NCI-H187 treated with DMSO at 0.1 percent for 48 hours (cell line): Measurements from ENCODE around the gene SCN4B.

ENCODE experiments used
- DNase-seq: peaks from one replicate; lab custom pipeline; 2025; lab: John Stamatoyannopoulos, UW

SCN4B gene

DNA sequence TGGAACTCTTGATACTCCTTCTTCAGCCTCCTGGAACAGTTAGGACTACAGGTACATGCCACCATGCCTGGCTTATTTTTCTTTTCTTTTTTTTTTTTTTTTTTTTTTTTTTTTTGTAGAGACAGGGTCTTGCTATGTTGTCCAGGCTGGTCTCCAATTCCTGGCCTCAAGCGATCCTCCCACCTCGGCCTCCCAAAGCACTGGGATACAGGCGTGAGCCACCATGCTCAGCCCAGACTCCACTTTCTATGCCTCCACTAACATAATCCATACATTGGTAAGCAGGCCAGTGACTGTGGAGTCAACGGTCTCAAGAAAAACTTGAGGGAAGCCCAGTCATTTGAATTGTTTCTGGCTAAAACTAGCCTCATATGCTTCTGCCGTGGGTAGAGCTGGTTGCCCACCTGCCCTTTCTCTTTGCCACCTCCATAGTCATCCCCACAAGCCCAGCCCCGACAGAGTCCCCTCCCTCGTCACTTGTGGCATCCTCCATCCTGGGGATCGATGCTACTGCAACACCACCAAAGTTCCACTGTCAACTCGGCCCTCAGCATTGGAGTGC lies 21.5 kb upstream of the SCN4B start:
- DNase-seq = no peak

DNA sequence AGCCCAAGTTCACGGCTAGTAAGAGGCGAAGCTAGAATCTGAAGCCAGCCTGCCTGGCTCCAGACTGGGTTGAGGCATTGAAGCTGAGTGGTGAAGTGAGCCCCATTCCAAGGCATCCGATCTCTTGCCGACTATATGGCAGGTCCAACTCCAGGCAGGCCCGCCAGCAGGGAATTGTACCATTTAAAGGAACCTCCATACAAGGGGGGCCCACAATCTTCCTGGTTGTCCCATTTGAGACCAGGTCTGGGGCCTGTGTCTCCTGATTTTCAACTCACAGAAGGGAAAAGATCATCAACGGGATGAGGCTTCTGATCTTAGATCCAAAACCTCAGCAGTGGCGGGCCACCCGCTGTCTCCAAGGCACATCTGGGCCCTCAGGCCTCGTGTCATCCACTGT lies 19.7 kb upstream of the SCN4B start:
- DNase-seq = no peak

DNA sequence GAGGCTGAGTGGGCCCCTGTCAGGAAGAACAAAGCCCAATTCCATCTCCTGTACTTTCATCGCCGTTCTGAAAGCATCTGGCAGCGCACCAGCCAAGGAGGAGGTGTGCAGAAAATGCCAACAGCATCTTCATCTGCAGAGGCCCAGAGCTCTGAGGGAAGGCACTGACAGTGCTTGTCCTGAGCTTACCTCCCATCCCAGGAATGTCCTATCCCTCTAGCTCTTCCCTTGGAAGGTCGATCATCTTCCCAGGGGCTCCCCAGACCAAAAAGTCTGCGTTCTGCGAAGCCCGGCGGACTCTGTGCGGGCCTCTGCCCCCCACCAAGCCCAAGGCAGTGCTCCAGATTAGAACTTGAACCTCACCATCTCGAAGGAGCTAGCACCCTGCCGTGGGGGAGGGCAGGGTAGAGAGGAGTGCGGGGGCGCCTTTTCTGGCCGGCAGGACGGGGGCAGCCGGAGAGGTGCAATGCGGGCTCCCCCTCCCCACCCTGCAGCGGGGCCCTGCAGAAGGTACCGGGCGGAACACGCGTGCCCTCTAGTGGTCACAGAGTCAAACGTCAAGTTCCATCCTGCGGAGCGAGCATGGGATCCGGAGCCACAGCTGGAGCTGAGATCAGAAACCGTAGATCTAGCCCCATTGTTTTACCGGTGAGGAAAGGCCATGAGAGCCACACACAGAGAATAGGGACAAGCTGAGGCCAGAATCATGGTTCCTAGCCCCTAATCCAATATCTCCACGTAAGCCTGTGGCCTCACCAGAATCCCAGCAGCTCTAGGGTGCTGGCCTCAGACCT lies 18.8 kb upstream of the SCN4B start:
- DNase-seq = peak; percentile 59

DNA sequence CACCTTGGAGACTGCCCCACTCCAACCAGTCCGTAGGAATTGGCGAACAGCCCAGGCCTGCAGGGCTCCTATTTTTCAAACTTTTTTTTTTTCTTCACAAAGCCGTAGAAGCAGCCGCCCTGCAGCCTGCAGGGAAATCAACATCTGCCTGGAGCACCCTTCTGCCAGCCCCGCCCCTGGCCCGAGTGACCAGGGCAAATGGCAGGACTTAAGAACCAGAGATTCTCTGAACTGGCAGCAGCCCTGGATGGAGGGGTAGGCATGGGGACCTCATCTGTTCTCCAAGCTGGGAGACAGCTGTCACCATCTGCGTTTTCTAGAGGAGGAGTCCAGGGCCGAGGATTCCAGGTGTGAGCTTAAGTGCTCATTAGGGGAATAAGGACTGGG lies 18.3 kb upstream of the SCN4B start:
- no peak for DNase-seq

DNA sequence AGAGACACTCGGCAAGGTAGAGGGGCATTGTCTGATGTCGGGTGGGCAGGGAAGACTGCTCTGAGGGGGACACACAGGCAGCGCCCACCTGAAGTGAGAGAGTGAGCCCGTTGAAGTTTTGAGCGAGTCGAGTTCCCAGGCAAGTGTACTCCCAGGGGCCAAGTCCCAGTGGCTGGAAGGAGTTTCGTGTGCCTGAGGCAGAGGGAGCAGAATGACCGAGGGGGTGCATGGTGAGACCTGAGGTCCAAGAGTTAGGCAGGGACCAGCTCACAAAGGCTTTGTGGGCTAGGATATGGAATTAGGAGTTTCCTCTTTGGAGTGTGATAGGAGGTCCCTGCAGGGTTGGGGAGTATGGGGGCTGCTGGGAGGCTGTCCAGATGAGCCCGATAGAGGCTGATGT lies 17.6 kb upstream of the SCN4B start:
- DNase-seq = no peak

DNA sequence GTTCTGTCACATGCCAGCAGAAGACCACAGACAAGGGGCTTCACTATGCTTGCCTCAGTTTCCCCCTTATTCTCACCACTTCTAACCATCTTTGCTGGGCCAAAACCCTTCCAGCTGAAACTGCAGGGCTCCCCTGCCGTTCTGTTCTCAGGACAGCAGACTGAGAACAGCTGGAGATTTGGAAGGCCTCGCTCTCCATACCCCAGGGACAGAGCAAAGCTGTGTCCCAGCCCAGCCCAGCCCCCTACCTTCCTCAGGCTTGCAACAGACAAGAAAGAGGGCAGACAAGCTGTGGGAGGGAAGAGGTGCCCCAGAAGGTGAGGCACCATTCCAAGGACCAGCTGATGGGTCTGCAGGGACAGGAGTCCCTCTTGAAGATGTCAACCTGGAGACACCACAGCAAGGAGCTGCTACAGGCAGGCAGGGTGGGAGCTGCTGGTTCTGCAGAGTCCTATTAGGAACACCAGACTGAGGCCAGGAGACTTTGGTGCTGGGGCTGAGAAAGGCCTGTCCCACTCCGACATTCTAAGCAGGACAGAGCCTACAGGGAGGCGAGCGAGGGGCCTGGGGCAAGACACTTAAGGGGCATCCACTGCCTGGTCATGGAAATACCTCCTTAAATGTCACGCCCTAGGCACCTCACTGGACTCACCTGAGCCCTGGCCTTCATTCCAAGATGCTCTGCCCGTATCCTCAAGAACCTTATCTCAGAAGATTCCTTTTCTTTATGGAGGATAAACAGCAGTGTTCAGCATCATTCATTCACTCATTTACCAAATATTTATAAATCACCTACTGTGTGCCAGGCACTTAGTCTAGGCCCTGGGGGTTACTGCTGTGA lies 16.9 kb upstream of the SCN4B start:
- no peak for DNase-seq

DNA sequence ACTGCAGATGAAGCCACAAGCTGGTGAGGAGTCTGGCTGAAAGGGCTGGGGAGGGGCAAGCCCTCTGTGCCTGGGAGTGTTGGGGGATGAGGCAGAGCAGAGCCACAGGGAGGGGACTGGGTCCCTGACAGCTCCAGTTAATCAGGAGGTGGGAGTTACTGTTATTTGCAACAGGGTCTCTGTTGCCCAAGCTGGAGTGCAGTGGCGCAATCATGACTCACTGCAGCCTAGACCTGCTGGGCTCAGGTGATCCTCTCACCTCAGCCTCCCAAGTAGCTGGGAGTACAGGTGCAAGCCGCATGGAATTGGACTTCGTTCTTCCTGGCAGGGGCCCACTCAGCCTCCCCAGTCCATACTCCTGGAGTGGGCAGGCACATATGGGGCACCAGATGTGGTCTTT lies 16.1 kb upstream of the SCN4B start:
- no peak for DNase-seq

DNA sequence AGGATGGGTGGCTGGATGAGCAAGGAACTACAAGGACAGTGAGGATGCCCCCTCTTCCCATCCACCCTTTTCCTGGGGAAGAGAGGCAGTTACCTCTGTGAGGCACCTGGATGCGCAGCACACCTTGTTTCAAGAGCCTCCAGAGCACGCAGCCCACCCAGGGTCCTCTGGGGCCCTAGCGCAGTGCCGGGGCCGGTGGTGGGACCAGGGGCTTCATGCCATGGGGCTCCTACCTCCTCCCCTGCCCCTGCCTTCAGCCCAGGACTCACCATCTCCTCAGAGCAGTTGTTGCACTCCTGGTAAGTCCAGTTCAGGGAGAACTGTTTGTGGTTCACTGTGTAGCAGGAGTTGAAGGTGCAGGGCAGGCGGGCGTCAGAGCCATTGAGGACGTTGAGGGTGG lies 15.7 kb upstream of the SCN4B start:
- DNase-seq = no peak

DNA sequence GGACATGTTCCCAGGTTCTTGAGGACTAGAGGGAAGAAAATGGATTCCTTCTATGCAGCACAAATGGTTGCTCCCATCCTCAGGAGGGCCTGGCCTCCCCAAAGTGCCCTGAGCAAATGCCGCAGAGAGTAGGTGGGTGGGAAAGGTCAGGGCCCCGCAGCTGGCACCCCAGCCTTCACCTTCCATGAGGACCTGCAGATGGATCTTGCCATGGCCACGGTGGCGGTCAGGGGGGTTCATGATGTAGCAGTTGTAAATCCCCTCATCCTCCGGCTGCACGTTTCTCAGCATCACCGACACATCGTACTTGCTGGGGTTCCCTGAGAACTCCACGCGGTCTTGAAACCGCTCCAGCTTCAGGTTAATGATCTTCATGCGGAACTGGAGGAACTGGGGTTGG lies 15.3 kb upstream of the SCN4B start:
- DNase-seq = no peak

DNA sequence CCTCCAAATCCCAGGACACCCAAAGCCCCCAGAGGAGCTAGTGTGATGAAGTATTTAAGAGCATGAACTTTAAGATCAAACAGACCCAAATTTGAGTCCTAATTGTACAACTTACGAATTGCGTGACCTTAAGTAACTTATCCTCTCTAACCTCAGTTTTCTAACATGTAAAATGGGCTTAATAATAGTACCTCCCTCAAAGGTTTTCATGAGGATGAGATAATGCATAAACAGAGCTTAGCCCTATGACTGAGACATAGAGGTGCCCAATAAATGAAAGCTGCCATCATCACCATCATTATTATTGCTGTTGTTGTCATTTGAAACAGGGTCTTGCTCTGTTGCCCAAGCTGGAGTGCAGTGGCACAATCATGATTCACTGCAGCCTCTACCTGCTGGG lies 14.6 kb upstream of the SCN4B start:
- DNase-seq = no peak

DNA sequence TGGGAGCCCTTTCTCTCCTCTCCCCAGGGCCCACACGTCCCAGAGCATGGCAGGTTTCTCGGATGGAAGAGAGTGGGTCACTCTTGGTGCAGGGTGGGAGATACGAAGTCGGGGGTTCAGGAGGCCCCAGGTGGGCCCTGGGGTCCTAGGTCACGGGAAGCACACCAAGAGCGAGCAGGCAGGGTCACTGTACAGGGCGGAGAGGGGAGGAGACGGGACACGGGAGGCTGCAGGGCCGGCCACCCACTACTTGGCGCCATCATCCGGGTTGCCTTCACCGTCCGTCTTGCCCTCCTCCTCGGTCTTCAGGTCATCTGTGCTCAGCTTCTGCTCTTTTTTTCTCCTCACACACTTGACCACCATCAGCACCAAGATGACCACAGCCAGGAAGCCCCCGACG lies 14.0 kb upstream of the SCN4B start:
- DNase-seq = no peak

DNA sequence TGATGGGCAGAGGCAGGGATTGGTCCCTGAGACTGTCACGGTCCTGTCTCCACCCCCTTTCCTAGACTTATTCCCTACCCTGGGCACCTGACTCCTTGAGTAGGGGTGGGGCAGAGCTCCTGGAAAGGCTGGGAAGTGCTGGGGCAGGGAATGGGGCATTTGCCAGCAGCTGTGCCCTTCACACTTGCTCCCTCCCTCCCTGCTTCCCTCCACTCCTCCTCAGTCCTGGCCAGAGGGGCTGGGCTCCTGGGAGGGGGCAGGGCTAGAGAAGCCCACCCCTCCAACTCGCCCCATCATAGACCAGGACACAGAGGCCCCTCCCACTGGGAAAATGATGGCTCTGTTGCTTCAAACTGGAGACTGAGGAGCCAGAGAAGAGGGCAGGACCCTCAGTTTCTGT lies 12.3 kb upstream of the SCN4B start:
- DNase-seq = no peak

DNA sequence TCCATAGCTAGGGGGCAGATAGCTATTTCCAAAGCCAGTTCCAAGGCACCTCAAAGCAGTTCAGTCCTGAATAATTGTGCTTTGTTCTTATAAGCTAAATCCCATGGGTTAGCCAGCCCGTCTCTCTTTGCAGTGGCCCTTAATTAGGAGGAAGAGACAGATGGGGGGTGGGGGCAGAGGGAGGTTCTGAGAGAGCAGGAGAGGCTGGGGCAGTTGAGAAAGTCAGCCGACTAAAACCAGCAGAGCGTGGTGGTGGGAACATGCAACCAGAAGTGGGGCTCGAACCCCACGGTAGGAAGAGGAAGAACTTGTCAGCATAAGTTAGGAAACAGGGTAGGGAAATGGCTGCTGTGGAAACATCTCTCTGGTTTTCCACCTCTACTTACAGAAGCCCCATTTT lies 10.9 kb upstream of the SCN4B start:
- DNase-seq = no peak

DNA sequence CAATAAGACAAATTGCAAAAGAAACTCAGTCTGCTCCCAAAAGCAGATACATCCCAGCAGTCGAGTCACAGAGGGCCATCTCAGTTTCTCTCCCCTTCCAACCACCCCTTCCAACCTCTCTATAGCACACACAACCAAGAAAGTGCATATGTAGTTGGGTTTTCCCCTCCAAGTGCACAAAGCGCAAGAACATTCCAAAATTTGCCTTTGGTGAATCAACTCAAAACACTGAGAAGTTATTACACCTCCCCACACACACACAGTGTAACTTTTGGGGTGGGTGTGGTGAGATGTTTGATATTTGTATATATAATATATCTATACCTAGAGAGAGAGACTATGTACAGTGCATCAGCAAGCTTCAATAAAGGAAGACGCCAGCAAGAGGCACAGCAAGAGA lies 10.2 kb upstream of the SCN4B start:
- no peak for DNase-seq

DNA sequence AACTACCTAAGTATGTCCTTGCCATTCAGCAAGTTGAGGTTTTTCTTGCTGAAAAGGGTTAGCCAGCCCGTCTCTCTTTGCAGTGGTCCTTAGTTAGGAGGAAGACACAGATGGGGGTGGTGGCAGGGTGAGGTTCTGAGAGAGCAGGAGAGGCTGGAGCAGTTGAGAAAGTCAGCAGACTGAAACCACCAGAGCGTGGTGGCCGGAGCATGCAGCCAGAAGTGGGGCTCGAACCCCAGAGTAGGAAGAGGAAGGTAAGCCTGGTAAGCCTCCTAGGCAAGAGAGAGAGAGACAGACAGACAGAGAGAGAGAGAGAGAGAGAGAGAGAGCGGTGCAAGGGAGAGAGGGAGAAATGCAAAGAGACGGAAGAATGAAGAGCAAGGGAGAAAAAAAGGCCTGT lies 9.2 kb upstream of the SCN4B start:
- DNase-seq = no peak

DNA sequence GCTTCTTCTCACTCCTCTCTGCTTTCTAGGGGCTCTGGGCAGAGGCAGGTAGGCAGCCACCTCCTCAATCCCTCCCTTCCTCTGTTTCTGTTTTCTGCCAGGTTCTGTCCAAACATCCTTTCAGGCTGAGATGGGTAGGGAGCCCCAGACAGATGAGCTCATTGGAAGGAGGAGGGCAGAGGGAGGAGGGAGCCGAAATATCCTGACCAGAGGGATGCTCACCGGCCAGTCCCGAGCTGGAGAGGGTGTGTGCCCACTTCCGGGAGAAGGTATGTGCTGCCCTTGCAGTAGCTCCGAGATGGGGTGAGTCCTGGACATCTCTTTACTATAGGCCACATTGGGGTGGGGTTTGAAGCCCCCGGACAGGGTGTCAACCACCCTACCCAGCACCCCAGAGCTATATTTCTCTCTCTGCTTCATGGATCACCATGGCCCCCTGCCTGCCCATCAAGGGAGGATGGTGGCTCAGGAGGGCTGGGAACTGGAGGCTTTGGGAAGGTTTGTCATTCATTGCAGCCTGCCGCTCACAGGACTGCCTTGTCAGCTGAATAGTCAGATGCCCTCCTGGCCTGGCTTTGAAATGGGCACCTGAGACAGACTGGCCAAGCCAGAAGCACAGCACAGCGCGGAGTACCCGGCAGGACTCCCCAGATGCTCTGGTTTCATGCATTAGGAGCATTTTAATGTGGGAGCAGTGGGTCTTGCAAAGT lies 4.7 kb upstream of the SCN4B start:
- no peak for DNase-seq

DNA sequence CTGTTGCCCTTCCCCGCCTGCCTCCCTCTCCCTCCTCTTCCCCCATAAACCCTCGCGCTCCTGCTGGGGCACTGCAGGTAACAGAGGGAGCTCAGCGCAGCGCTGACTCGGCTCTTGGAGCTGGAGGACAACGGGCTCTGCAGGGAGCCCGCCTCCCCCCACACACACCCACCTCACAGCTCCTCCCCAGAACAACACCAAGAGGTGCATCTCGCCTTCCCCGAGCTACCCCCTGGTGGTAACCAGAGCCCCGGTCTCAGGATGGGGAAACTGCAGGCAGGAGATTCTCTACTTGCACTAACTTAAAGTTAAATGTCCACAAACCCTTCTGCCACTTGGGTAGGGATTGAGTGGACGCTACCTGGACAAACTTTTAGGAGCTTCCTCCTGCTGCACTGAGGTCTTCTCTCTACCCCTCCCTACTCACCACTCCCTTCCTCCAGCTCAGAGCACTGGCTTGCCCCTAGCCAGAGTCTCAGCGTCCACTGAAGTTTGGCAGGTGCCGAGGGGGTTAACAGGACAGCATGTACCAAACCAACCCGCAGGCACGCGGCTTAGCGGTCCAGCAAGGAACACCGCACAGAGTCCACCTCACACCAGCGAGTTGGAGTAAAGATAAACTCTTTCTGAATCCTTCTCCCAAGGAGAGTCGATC lies 4.0 kb upstream of the SCN4B start:
- DNase-seq = no peak

DNA sequence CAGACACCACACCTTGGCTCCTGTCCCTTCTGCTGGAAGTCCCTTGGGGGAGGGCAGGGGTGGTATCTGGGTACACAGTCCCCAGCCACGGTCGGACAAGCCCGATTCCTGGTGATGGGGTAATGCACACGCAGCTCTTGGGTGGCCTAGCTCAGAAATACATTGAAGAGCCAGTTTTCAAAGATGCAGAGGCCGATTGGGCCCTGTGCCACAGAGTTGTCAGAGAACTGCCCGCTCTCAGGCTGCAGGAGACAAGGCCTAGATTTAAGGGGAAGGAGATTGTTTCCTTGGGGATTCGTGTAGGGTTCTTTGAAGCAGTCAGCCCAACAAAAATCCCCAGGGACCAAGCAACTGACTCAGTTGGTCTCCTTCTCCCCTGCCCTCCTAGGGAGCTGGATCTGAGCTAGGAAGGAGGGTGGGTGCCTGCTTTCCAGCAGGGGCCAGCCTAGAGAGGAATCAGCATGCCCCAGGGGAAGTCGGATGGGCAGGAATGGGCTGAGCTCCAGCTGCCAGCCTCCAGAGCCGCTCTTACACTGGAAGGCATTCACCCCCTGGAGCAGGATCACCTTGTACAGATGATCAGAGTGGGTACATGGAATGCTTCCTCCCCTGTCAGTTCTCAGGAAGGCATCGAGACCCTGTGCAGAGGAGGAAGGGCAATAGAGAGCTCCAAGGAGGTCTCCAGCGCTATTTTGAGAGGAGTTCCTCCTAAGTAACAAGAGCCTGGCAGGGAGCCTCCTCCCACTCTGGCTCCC lies 3.3 kb upstream of the SCN4B start:
- DNase-seq = no peak

DNA sequence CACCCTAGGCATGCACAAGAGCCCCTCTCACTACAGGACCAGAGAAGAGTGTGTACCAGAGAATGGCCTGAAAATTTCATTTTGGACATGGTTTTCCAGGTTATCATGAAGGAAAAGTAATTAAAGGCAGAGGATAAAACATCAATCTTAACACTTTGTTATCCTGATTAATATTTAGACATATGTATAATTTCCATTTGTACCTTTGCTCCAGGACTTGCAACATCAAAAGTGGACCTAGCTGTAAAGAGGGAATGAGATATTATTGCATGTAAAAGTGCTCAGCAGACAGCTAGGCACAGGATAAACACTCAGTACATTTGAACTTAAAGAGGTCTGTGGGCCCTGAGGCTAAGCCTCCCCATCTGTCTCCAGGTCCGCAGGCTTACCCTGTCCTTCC lies 2.0 kb upstream of the SCN4B start:
- no peak for DNase-seq

DNA sequence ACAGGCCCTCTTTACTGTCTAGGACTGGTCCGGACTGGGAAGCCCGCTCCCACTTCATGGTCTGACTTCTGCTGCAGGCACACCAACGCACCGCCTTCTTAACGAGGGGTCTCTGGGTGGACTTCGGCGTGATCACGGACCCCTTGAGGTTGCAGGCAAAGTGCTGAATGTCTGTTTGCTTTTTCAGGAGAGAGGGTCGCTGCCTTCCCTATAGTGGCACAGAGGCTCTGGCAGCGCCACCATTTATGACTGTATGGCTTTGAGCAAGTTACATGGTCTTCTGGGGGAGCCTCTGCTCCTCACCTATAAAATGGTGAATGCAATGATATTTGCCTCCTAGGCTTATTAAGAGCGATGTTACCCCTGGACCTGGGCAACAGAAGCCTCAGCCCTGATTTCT lies 1.4 kb upstream of the SCN4B start:
- no peak for DNase-seq

DNA sequence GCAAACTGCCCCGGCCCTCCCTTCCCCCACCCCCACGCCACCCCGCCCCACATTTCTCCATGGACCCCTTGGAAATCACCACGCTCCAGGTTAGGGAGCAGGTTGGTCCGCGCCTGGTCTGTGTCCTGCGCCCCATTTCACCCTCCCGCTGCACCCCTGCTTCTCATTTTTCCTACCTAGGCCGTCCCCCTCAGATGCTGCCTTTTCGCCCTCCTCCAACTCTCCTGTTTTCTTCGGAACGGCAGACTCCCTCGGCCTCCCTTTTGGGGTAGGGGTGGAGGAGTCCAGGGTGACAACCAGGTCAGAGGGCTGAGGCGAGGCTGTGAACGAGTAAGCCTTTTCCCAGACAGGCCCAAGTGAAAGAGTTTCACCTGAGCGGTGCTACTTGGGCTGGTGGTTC lies 893 bp upstream of the SCN4B start:
- no peak for DNase-seq
